Adipocyte (in vitro differentiated cells): ENCODE measurements around the gene AUTS2.
"Not testable (repeated sequence)": the region's sequence is repeated elsewhere in the genome, so short reads cannot be mapped to it uniquely, and the experiment has no call there.

Experiments used
- DNase-seq: peaks from one replicate; pipeline ENCODE4 v3.0.0-alpha.2; 2015; ENCODE audit warnings: low read depth
- H3K27me3 ChIP-seq: replicated peaks from 2 replicates; pipeline ENCODE4 v1.7.0; 2013; ENCODE audit warnings: mild to moderate bottlenecking, low read length, moderate library complexity; ENCODE audit not compliant: control insufficient read depth, insufficient read depth
- H3K36me3 ChIP-seq: 2 replicates; pipeline ENCODE4 v1.7.0; 2013; ENCODE audit warnings: low read length, mild to moderate bottlenecking, moderate library complexity; ENCODE audit not compliant: control insufficient read depth, insufficient read depth, severe bottlenecking
- H3K4me1 ChIP-seq: 2 replicates; pipeline ENCODE4 v1.7.0; 2013; ENCODE audit warnings: mild to moderate bottlenecking, low read length, moderate library complexity; ENCODE audit not compliant: control insufficient read depth, insufficient read depth
- H3K4me3 ChIP-seq: 2 replicates; pipeline ENCODE4 v1.7.0; 2013; ENCODE audit warnings: mild to moderate bottlenecking, low read length, moderate library complexity
- H3K9ac ChIP-seq: 2 replicates; pipeline ENCODE4 v1.7.0; 2013; ENCODE audit warnings: mild to moderate bottlenecking, low read length, moderate library complexity
- H3K9me3 ChIP-seq: 2 replicates; pipeline ENCODE4 v1.7.0; 2013; ENCODE audit warnings: mild to moderate bottlenecking, low read length, moderate library complexity; ENCODE audit not compliant: control insufficient read depth

The AUTS2 gene

DNA sequence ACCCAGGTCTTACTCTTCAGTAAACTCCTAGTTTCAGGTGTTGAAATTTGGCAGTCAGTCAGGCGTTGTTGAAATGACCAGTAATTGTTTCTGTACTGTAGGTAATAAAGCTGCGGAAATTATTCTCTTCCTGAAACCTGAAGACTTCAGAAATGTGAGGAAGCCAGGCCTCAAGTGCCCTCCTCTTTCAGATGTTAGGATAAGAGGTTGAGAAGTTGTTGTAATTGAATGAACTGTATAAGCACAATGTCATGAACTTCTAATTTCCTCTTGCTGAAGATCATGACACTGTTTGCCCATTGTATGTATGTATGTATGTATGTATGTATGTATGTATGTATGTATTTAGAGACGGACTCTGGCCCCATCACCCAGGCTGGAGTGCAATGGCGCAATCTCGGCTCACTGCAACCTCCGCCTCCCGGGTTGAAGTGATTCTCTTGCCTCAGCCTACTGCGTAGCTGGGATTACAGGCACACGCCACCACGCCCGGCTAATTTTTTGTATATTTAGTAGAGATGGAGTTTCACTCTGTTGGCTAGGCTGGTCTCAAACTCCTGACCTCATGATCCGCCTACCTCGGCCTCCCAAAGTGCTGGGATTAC lies 1131.4 kb downstream of the AUTS2 start:
- H3K27me3 ChIP-seq, H3K4me3 ChIP-seq, H3K9me3 ChIP-seq, H3K9ac ChIP-seq, DNase-seq, H3K36me3 ChIP-seq, H3K4me1 ChIP-seq: not testable (repeated sequence)

DNA sequence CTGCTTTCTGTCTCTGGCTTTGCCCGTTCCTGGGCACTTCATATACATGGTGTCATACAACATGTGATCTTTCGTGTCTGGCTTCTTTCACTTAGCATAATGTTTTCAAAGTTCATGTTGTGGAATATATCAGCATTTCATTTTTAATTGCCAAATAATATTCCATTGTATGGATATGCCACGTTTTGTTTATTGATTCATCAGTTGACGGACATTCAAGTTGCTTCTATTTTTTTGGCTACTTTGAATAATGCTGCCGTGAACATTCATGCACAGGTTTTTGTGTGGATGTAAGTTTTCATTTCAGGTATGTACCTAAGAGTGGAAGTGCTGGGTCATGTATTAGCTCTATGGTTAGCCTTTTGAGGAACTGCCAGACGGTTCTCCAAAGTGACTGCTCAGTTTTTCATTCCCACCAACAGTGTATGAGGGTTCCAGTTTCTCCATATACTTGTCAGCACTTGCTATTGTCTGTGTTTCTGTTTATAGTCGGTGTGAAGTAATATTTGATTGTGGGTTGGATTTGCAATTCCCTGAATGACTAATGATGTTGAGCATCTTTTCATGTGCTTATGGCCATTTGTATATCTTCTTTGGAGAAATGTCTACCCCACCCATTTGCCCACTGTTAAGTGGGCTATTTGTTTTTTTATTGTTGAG lies 1132.3 kb downstream of the AUTS2 start:
- no peaks in the 10 kb centered on the region for H3K27me3 ChIP-seq
- H3K9me3 ChIP-seq = no peaks in the 10 kb centered on the region
- H3K36me3 ChIP-seq = no peaks in the 10 kb centered on the region
- DNase-seq = no peak
- no peaks in the 10 kb centered on the region for H3K4me1 ChIP-seq
- H3K4me3 ChIP-seq = no peak overlapping the region
- no peak overlapping the region for H3K9ac ChIP-seq

GRCh38 chr7:70733090-70733489 lies 1134.8 kb downstream of the AUTS2 start:
- H3K4me3 ChIP-seq = no peak overlapping the region
- no peak for DNase-seq
- no peaks in the 10 kb centered on the region for H3K27me3 ChIP-seq
- no peaks in the 10 kb centered on the region for H3K36me3 ChIP-seq
- no peak overlapping the region for H3K9ac ChIP-seq
- peaks cover 20% of the 10 kb centered on the region for H3K4me1 ChIP-seq
- no peaks in the 10 kb centered on the region for H3K9me3 ChIP-seq

GRCh38 chr7:70734411-70734810 lies 1136.1 kb downstream of the AUTS2 start:
- Histone ChIP-seq H3K4me3 (no peak overlapping the region), H3K4me1 (peaks cover 28% of the 10 kb centered on the region), H3K36me3 (no peaks in the 10 kb centered on the region), H3K27me3 (no peaks in the 10 kb centered on the region), H3K9ac (no peak overlapping the region), H3K9me3 (no peaks in the 10 kb centered on the region)
- no peak for DNase-seq

GRCh38 chr7:70735313-70735712 lies 1137.0 kb downstream of the AUTS2 start:
- no peaks in the 10 kb centered on the region for H3K9me3 ChIP-seq
- no peak overlapping the region for H3K4me3 ChIP-seq
- no peaks in the 10 kb centered on the region for H3K27me3 ChIP-seq
- H3K9ac ChIP-seq = no peak overlapping the region
- H3K4me1 ChIP-seq = peaks cover 34% of the 10 kb centered on the region
- DNase-seq = no peak
- H3K36me3 ChIP-seq = no peaks in the 10 kb centered on the region

DNA sequence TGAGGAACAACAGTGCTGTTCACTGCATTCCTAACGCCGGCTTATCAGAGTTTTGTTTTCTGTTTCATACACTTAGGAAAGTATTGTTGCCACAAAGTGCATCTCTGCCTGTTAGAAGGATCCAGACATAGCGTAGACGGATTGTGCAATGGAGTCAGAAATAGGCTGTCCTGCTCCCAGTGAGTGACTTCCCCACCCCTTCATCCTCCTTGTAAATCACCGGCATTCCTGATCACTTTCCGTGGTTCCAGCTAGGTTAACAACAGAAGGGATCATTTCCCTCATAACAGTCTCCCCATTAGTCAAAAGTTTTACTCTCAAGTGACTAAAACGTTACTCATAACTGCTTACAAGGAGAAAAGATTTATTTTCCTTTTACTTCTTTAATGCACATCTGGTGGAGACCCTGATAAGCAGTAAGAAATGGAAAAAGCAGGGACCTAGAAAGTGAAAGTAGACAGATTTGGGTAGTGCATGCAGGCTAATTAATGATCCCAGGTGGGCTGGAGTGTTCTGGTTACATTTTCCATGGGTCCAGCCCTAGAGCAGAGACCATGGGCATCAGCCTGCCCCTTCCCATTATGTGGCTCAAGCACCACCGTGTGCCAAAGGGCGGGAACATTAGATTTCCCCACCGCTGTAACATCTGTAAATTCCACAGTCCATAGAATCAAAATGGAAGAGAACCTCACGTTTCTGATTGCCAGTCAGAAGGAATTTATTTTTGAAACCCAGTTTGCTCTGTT lies 1138.6 kb downstream of the AUTS2 start:
- Histone ChIP-seq H3K27me3 (no peaks in the 10 kb centered on the region), H3K9ac (peak overlapping the region; percentile 20), H3K4me3 (peak overlapping the region; percentile 69), H3K4me1 (peaks cover 34% of the 10 kb centered on the region), H3K9me3 (no peaks in the 10 kb centered on the region), H3K36me3 (no peaks in the 10 kb centered on the region)
- DNase-seq = peak; percentile 81

- Histone ChIP-seq H3K36me3 (no peaks in the 10 kb centered on the region), H3K9ac (peak overlapping the region; percentile 35), H3K27me3 (no peaks in the 10 kb centered on the region), H3K4me1 (peaks cover 34% of the 10 kb centered on the region), H3K4me3 (peak overlapping the region; percentile 69), H3K9me3 (no peaks in the 10 kb centered on the region)
- peak; percentile 23 for DNase-seq
These were observed 1140.0 kb downstream of the AUTS2 start for GRCh38 chr7:70738151-70738885.

DNA sequence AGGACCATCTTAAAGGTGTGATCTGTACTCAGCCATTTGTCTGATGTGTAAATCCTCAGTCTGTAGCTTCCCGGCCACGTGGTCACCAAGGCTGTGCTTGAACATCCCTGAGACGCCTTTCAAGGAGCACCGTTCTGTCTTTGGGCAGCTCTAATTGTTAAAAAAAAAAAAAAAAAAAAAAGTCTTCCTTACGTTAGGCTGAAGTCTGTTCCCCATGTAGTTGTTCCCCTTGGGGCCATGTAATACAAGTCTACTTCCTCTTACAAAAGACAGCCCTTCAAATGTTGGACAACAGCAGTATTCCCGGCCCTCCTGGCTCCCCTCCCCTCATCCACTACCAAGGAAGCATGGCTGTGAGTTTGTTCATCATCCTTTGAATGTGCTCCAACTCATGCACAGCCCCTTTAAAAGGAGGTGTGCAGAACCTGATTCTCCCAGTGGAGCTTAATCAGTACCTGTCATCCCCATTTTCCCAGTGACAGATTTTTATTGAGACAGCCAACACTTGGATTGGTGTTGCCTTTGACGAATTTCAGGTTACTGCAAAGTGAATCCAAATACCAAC lies 1141.5 kb downstream of the AUTS2 start:
- Histone ChIP-seq H3K4me3 (no peak overlapping the region), H3K27me3 (no peaks in the 10 kb centered on the region), H3K9ac (no peak overlapping the region), H3K9me3 (no peaks in the 10 kb centered on the region), H3K4me1 (peaks cover 34% of the 10 kb centered on the region), H3K36me3 (no peaks in the 10 kb centered on the region)
- no peak for DNase-seq

DNA sequence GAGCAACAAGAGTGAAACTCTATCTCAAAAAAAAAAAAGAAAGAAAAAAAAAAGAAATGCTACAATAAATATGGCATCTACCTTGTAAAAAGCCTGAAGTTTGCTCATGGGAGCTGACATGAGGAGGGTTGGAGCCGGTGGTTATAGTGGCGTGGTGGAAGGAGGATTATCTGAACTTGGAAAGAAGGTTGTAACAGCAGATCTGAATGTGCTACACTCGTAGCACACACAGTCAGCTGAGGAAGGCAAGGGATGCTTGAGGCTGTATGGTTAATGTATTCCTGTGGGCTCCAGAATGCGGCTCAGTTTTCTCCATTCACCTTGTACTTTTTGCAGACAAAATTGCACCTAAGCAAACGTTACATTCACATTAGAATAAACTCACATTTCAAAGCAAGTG lies 1143.4 kb downstream of the AUTS2 start:
- H3K36me3 ChIP-seq = no peaks in the 10 kb centered on the region
- no peak overlapping the region for H3K4me3 ChIP-seq
- no peaks in the 10 kb centered on the region for H3K27me3 ChIP-seq
- H3K9me3 ChIP-seq = no peaks in the 10 kb centered on the region
- H3K9ac ChIP-seq = no peak overlapping the region
- H3K4me1 ChIP-seq = peaks cover 28% of the 10 kb centered on the region
- DNase-seq = no peak

DNA sequence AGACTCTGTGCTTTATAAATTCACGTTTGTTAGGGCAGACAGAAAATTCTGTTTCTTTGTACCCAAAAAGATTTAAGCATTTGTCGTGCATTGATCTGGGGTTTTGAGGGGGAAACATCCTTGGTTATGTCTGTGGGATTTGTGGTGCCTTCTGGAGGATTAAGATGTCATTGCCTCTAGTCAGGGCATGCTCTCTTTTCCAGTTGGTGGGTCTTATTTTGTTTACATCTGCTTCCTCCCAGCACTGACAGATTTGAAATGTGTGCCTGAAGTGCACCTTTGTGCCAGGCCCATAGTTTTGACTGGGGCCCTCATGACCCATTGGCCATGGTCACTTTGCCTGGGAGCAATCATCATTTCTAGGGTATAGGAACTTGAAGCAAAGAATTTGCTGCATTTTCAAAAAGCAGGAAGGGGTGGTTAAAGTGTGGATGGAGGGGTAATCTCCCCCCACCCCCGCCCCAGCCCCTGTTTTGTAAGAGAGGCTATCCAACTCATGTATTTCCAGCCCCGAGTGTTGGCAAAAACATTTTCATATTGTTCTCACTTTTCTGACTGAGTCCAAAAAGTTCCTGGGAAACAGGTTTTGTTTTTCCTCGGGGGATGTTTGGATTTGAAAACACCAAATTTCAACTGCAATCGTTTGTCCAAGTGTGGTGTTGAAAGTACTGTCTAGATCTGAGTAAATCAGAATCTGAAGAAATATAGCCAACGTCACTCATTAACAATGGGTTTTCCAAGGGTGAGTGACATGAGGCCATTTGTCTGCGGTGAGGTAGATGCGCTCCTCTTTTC lies 1145.5 kb downstream of the AUTS2 start:
- Histone ChIP-seq H3K4me1 (peaks cover 8% of the 10 kb centered on the region), H3K4me3 (no peak overlapping the region), H3K9ac (no peak overlapping the region), H3K27me3 (no peaks in the 10 kb centered on the region), H3K9me3 (no peaks in the 10 kb centered on the region), H3K36me3 (no peaks in the 10 kb centered on the region)
- DNase-seq = no peak
